ENCODE data around the gene ZC2HC1B. TPM values are rescaled to one million over a fixed set of nuclear protein-coding genes. Genes with fewer than 3 reads are reported as not detected.

ZC2HC1B gene
- total and polyA plus RNA-seq, 11 donors, result 0.25 TPM; not detected in 10

DNA sequence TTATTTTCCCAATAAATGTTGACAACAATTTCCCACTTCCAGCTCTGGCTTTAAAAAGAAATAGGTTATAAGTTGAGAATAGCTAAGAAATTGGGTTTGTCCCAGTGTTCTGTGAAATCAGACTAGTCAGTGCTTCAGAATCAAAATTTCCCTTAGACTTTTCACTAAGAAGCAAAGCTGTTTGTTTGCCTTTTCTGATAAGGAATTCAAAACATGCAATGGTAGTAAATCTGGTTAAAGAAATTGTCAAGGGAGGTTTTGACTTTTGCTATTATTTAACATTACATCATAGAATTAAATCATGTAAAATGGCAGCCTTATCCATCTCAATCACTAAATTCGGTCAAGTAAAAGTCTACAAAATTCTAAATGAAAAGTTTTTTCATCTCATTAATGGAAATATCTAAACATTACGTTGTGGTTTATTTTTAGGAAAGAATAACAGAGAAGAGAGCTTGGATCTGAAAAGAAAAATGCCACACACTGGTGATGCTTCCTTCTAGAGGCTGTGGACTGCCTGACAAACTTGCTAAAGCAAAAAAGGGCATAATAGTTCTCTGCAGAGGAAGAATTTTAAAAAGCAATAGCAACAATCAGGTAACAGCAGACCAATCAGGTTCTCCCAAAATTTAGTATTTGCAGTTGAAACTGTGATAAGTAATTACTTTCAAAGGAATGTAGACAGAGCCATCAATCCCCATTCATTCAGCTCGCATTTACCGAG is 107.4 kb downstream of the ZC2HC1B start:
- no peak overlapping the region for H3K4me3 ChIP-seq
- no peaks in the 10 kb centered on the region for H3K27me3 ChIP-seq
- WGBS, 4 donors, result 64 to 69% (median 67%) methylated on average over 4 of the region's 4 CpGs
- intact Hi-C loops (cut with DNase I), result loop anchor here in 1 of 10 donors (5.0 kb wide), 1 partner anchor 36 kb away; the partner anchor contains the start of gene PLAGL1
- TF ChIP-seq POLR2A (IDR thresholded peaks at IDR 0.05), result no peak
- TF ChIP-seq, protein P1, sequence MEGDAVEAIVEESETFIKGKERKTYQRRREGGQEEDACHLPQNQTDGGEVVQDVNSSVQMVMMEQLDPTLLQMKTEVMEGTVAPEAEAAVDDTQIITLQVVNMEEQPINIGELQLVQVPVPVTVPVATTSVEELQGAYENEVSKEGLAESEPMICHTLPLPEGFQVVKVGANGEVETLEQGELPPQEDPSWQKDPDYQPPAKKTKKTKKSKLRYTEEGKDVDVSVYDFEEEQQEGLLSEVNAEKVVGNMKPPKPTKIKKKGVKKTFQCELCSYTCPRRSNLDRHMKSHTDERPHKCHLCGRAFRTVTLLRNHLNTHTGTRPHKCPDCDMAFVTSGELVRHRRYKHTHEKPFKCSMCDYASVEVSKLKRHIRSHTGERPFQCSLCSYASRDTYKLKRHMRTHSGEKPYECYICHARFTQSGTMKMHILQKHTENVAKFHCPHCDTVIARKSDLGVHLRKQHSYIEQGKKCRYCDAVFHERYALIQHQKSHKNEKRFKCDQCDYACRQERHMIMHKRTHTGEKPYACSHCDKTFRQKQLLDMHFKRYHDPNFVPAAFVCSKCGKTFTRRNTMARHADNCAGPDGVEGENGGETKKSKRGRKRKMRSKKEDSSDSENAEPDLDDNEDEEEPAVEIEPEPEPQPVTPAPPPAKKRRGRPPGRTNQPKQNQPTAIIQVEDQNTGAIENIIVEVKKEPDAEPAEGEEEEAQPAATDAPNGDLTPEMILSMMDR (IDR thresholded peaks at IDR 0.05), result no peak
- H3K36me3 ChIP-seq, result peaks cover 0 to 9% (median 0%) of the 10 kb centered on the region in 9 donors
- H3K4me1 ChIP-seq, result peaks cover 0 to 36% (median 0%) of the 10 kb centered on the region in 12 donors
- no peaks in the 10 kb centered on the region for H3K9me3 ChIP-seq
- DNase-seq, result no peak
- peak overlapping the region in 5 of 12 donors; percentile 3 to 49 (median 31) for H3K27ac ChIP-seq
- ATAC-seq, result peak in 1 of 4 donors; percentile 16

DNA sequence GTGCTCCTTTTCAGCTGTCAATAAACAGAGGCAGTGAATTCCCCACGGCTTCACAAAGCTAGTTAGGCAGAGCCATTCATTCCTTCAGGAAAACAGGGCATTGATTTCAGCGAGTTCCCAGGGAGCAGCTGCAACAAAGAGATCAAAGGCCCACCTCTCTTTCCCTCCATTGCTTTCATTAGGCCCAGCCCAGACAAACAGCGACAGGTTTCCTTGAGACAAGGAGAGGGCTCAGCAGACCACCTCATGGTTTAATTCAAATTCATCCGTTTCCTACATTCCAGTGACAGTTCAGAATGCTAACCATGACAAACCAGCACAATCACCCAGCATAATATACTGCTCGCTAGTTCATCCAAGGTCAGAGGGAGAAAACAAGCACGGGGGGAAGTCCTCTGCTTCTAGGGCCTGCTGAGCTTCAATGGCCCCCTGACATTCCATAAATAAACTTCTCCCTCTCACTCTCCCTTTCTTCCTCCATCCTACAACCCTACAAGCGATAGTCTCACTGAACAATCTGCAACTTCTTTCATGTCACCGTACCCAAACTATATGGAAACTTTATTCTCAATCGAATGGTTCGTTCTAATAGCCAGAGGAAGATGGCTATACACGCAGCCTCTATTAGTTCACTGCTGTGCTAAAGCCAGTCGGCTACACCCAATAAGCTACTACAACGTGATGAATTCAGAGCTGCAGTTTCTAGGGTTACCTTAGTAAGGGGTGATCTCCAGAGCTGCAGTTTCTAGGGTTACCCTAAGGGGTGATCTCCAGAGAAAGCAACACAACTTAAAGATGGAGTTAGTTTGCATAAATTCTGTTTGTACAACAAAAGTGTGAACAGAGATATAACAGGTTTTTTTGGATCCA is 109.1 kb downstream of the ZC2HC1B start:
- no peak for TF ChIP-seq POLR2A (IDR thresholded peaks at IDR 0.05)
- TF ChIP-seq, protein P1 (IDR thresholded peaks at IDR 0.05), result no peak
- Histone ChIP-seq H3K36me3 (peaks cover 0 to 4% (median 0%) of the 10 kb centered on the region in 9 donors), H3K27ac (no peak overlapping the region), H3K27me3 (no peaks in the 10 kb centered on the region), H3K9me3 (no peaks in the 10 kb centered on the region), H3K4me1 (peaks cover 0 to 22% (median 0%) of the 10 kb centered on the region in 12 donors), H3K4me3 (no peak overlapping the region)
- ATAC-seq (no peak), DNase-seq (no peak)
- intact Hi-C loops (cut with DNase I), result loop anchor here in 1 of 10 donors (5.0 kb wide), 1 partner anchor 34 kb away; the partner anchor contains the start of gene PLAGL1
- WGBS, 4 donors, result 53 to 64% (median 62%) methylated on average over 13 of the region's 13 CpGs

DNA sequence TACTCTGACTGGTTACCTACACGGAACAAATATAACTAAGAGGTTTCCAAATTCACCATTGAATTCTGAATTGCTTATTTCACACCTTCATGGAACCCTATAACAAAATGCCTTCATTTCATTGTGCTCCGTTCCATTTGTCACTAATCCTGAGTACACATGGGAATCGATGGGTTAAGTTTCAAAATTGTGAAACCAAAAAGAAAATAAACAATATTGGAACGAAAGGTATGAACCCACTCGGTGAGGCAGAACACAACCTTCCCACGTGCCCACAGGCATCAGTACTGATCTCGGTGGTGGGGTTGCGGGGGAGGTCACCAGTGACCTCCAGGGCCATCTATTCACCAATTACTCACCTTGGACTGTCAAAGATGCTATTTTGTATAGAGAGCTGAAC is 109.8 kb downstream of the ZC2HC1B start:
- H3K27me3 ChIP-seq, result no peaks in the 10 kb centered on the region
- DNase-seq (no peak), ATAC-seq (no peak)
- H3K9me3 ChIP-seq, result no peaks in the 10 kb centered on the region
- no peak for TF ChIP-seq POLR2A (IDR thresholded peaks at IDR 0.05)
- TF ChIP-seq, protein P1 (IDR thresholded peaks at IDR 0.05), result no peak
- no peak overlapping the region for H3K4me3 ChIP-seq
- no peaks in the 10 kb centered on the region for H3K36me3 ChIP-seq
- H3K4me1 ChIP-seq, result peaks cover 0 to 16% (median 0%) of the 10 kb centered on the region in 12 donors
- WGBS, 4 donors, result 77 to 86% (median 78%) methylated on average over 8 of the region's 8 CpGs
- no peak overlapping the region for H3K27ac ChIP-seq
- intact Hi-C loops (cut with DNase I), result loop anchor here in 1 of 10 donors (5.0 kb wide), 1 partner anchor 33 kb away; the partner anchor contains the start of gene PLAGL1
